ENCODE data around the gene PPP1R14B. TPM values are rescaled to one million over a fixed set of nuclear protein-coding genes. Genes with fewer than 3 reads are reported as not detected.

The PPP1R14B gene
- total RNA-seq, 1 experiment from 2014 or later = 1,496 TPM

DNA sequence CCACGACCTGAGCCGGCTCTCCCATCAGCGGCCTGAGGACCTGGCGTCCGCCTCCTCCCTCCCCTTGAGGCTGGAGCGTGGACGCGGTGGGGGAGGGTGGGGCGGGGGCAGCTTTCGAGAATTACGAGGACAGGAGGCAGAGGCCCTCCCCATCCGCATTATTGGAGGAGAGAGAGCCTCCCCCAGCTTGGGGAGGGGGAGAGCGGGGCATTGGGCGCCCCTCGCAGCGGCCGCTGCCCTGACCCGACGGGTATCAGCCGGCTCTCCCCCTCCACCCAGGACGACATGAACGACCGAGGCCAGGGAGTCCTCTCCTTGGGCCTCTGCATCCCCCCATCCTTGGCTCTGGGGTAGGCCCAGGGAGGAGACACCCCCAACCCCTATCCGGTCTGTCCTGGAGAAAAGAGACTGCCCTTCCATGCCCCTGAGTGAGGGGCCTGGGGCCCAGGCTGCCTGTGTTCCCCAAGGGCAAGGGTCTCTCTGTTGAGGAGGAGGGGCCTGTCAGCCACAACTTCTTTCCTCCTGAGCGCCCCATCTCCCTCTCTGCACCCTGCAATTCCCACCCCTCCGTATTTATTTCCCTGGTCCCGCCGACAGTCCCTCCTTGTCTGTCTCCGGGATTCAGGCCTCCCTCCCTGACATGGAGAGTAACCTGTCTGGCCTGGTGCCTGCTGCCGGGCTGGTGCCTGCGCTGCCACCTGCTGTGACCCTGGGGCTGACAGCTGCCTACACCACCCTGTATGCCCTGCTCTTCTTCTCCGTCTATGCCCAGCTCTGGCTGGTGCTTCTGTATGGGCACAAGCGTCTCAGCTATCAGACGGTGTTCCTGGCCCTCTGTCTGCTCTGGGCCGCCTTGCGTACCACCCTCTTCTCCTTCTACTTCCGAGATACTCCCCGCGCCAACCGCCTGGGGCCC, 39.4 kb upstream of the PPP1R14B start:
- peaks cover 28% of the 10 kb centered on the region for H3K79me2 ChIP-seq (ENCODE audit: low read length)
- POLR2A ChIA-PET (ENCODE audit: unreplicated experiment) = interaction anchor here (0.5 kb wide), 1 partner anchor 112 kb away, joined by 4 read pairs; no protein-coding TSS in a partner anchor
- TSS peak; percentile 15 for BruUV-seq (replicated peaks)
- H3K4me1 ChIP-seq (ENCODE audit: insufficient read depth, low read length) = peaks cover 18% of the 10 kb centered on the region
- CTCF ChIA-PET = interaction anchor here (1.0 kb wide), 1 partner anchor 34 kb away, joined by 3 read pairs; no protein-coding TSS in a partner anchor
- H2AFZ ChIP-seq (ENCODE audit: low read length) = peak overlapping the region; percentile 88
- no peak overlapping the region for H3K27ac ChIP-seq (ENCODE audit: low read length)
- H3K9me2 ChIP-seq (replicated peaks; ENCODE audit: low read length) = no peaks in the 10 kb centered on the region
- no peaks in the 10 kb centered on the region for H3K36me3 ChIP-seq (ENCODE audit: low read depth, low read length)
- intact Hi-C loops (cut with micrococcal nuclease) = loop anchor here (2.0 kb wide), 2 partner anchors 15 kb away; partner anchors contain the start of gene CATSPERZ
- no peaks in the 10 kb centered on the region for H3K9me3 ChIP-seq (ENCODE audit: low read length)
- H3K9ac ChIP-seq (ENCODE audit: low read length) = peak overlapping the region; percentile 75
- H3K4me2 ChIP-seq (ENCODE audit: low read length) = peak overlapping the region; percentile 90
- H3K27me3 ChIP-seq (ENCODE audit: low read length) = peaks cover 5% of the 10 kb centered on the region; the same call in 1 of the 2 replicates
- H3K4me3 ChIP-seq (ENCODE audit: low read length) = peak overlapping the region; percentile 73
- no peak for TF ChIP-seq EZH2 (IDR thresholded peaks at IDR 0.05; ENCODE audit: low read length, unreplicated experiment)
- TF ChIP-seq EZH2phosphoT487 (IDR thresholded peaks at IDR 0.05; ENCODE audit: borderline replicate concordance, low read length) = no peak
- TF ChIP-seq, protein P1, sequence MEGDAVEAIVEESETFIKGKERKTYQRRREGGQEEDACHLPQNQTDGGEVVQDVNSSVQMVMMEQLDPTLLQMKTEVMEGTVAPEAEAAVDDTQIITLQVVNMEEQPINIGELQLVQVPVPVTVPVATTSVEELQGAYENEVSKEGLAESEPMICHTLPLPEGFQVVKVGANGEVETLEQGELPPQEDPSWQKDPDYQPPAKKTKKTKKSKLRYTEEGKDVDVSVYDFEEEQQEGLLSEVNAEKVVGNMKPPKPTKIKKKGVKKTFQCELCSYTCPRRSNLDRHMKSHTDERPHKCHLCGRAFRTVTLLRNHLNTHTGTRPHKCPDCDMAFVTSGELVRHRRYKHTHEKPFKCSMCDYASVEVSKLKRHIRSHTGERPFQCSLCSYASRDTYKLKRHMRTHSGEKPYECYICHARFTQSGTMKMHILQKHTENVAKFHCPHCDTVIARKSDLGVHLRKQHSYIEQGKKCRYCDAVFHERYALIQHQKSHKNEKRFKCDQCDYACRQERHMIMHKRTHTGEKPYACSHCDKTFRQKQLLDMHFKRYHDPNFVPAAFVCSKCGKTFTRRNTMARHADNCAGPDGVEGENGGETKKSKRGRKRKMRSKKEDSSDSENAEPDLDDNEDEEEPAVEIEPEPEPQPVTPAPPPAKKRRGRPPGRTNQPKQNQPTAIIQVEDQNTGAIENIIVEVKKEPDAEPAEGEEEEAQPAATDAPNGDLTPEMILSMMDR (conservative IDR thresholded peaks at IDR 0.05; ENCODE audit: low read depth, low read length) = peak; percentile 66
- H4K20me1 ChIP-seq (ENCODE audit: low read length) = no peaks in the 10 kb centered on the region
- ATAC-seq (peak; percentile 22), DNase-seq (peak; percentile 55)
- no peaks in the 10 kb centered on the region for H3F3A ChIP-seq (ENCODE audit: low read length, unreplicated experiment)

GRCh38 chr11:64284962-64285884, 38.5 kb upstream of the PPP1R14B start, which contains the start of gene GPR137:
Gene GPR137, plus strand, starts transcription at chr11:64285848. Its CDS starts 677 bp downstream, at chr11:64286525.
- H3K79me2 ChIP-seq (ENCODE audit: low read length) = peaks cover 28% of the 10 kb centered on the region
- no peak for TF ChIP-seq EZH2phosphoT487 (IDR thresholded peaks at IDR 0.05; ENCODE audit: borderline replicate concordance, low read length)
- TF ChIP-seq, protein P1 (conservative IDR thresholded peaks at IDR 0.05; ENCODE audit: low read depth, low read length) = no peak
- TF ChIP-seq EZH2 (IDR thresholded peaks at IDR 0.05; ENCODE audit: low read length, unreplicated experiment) = no peak
- ChIA-PET POLR2A (ENCODE audit: unreplicated experiment) (no interaction called here), CTCF (interaction anchor here (1.0 to 1.1 kb wide), 2 partner anchors 9 to 33 kb away, joined by 3 read pairs; no protein-coding TSS in a partner anchor)
- H3K27me3 ChIP-seq (ENCODE audit: low read length) = no peaks in the 10 kb centered on the region
- peaks cover 18% of the 10 kb centered on the region for H3K4me1 ChIP-seq (ENCODE audit: insufficient read depth, low read length)
- ATAC-seq = peak; percentile 47
- H3K9me2 ChIP-seq (replicated peaks; ENCODE audit: low read length) = no peaks in the 10 kb centered on the region
- DNase-seq = peak; percentile 79
- peak within 1 kb of the TSS; percentile 90 for H3K4me2 ChIP-seq (ENCODE audit: low read length)
- H3K9me3 ChIP-seq (ENCODE audit: low read length) = no peaks in the 10 kb centered on the region
- peak within 1 kb of the TSS; percentile 88 for H2AFZ ChIP-seq (ENCODE audit: low read length)
- H3K9ac ChIP-seq (ENCODE audit: low read length) = peak within 1 kb of the TSS; percentile 75
- H3K36me3 ChIP-seq (ENCODE audit: low read depth, low read length) = no peaks in the 10 kb centered on the region
- H3F3A ChIP-seq (ENCODE audit: low read length, unreplicated experiment) = no peaks in the 10 kb centered on the region
- H4K20me1 ChIP-seq (ENCODE audit: low read length) = no peaks in the 10 kb centered on the region
- TSS peak; percentile 91 for BruUV-seq (replicated peaks)
- intact Hi-C loops (cut with micrococcal nuclease) = loop anchor here (2.0 kb wide), 2 partner anchors 14 to 16 kb away; partner anchors contain the start of gene CATSPERZ
- peak within 1 kb of the TSS; percentile 73 for H3K4me3 ChIP-seq (ENCODE audit: low read length)
- H3K27ac ChIP-seq (ENCODE audit: low read length) = peak within 1 kb of the TSS; percentile 62
